Activated CD4-positive, alpha-beta T cell treated with anti-CD3 and anti-CD28 coated beads for 48 hours (primary cell): ENCODE measurements around the gene URI1.

Experiments
- DNase-seq: peaks from one replicate; pipeline ENCODE4 v3.0.0-alpha.2; 2020

Gene URI1

DNA sequence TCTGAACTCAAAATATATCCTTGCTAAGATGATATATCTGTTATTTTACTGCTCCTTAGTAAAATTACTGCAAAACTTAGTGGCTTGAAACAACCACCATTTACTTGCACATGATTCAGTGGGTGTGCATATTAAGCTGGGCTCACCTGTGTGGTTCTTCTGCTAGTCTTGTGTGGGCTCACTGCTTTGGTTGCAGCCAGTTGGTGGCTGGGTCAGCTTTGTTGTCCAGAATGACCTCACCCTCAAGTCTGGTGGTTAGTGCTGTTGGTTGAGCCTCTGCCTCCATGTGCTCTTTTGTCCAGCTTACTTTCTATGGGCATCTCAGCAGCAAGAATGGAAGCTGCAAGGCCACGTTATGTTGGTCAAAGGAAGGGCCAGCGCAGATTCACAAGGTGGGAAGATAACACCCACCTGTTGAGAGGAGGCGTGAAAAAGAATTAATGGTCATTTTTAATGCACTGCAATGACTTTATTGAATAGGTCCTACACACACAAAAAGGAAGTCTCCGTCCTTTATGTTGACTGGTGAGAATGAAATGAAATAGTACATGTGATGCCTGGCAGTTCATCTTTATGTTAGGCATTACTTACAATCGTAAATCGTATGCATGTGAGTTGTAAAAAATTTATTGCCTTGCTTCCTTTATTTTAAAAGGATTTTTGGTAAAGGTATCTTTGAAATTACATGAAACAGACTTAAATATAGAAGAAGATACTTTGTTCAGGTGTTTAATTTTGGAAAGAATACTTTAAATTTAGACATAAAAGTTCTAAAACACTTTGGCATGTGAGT lies 34.3 kb downstream of the URI1 start:
- DNase-seq: no peak

DNA sequence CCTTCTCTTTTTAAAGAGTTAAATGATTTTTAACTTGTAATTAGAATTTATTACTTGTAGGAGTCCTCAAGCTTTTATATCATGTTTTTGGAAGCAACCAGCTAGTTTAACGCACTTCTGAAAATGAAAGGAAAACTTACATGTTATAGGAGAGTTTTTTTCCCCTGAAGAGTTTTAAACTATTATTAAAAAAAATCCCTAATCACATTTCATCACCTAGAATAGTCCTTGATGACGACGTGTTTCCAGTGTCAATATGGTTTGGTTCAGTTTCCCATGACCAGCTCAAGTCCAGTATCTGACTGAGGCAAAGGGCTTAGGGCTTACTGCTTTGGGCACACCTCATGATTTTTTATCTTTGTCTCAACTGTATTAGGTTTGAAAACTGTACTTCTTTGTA lies 36.0 kb downstream of the URI1 start:
- DNase-seq: no peak

DNA sequence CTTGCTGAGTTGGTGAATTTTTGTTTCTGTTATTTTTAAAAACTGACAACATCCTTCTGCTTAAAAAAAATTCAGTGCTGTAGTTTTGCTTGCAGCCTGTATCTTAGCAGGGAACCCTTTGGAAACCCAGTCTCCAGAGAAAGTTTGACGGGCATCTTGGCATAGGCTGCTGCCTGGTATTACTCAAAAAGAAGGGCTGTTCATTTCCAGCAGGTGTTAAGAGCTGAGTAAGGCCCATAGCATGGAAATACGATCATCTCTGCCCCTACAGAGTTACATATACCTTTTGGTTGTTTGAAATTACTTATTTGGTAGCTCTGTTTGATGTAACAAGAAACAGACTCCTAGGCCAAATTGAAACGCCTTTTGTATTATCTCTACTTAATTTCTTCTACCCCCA lies 41.5 kb downstream of the URI1 start:
- DNase-seq: no peak

DNA sequence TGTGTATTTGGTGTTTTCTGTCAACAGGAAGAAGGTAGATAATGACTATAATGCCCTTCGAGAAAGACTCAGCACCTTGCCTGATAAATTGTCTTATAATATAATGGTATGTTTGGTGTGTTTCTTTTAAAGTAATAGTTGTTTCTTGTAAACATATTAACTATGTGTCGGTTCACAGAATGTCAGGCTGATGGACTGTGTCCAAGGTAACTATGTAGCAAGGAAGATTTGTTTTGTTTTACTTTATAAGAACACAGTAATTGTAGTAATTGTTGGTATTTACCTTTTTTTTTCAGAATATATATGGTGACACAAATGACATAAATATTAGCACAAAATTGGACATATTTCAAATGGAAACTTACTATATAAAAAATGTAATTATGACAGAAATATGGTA lies 43.2 kb downstream of the URI1 start:
- DNase-seq: no peak

DNA sequence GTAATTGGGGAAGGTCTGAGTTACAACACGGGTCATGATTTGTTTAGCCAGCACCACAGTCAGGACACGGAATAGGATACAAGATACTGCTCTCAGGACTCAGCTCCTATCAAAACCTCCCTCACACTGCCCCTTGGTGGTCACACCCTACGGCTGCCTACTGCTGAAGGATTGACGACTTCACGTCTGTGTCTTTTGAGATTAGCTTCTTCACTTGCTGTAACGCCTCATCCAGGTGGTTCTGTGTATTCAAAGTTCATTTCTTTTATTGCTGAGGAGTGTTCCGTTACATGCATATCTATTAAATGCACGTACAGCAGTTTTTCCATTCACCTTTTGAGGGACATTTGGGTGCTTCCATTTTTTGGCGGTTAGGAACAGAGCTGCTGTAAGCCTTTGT lies 46.3 kb downstream of the URI1 start:
- no peak for DNase-seq

DNA sequence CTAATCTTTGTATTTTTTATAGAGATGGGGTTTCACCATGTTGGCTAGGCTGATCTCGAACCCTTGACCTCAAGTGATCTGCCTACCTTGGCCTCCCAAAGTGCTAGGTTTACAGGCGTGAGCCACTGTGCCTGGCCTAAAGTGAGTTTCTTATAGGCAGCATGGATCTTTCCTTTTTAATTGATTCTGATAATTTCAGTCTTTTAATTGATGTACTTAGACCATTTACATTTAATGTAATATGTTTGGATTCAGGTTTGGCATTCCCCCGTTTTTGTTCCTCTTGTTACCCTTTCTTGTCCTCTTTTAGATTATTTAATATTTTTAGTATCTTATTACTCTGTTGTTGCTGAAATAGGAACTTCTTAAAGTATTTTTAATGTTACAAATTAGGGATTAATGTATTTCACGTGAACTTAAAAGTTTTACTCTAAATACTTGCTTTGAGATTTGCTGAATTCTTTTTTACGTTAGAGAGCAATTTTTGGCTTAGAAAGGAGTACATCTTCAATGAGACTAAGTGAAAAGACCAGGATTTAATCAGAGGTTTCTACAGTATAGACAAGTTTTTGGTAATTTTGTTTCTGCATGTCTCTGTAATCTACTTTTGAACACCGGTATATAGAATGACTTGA lies 50.3 kb downstream of the URI1 start:
- DNase-seq: no peak

DNA sequence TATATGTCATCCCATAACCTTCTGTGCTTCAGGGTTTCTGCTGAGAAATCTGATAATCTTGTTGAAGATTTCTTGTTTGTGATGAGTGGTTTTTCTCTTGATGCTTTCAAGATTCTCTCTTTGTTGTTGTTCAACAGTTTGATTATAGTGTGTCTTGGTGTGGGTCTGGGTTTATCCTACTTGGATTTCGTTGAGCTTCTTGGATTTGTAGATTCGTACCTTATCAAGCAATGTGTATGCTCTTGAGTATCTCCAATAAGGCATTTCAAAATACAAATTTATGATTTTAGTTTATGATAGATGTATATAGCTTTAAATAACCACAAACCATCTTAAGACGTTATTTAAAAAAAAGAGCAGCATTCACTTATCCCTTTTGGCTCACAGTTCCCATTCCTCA lies 57.5 kb downstream of the URI1 start:
- no peak for DNase-seq

DNA sequence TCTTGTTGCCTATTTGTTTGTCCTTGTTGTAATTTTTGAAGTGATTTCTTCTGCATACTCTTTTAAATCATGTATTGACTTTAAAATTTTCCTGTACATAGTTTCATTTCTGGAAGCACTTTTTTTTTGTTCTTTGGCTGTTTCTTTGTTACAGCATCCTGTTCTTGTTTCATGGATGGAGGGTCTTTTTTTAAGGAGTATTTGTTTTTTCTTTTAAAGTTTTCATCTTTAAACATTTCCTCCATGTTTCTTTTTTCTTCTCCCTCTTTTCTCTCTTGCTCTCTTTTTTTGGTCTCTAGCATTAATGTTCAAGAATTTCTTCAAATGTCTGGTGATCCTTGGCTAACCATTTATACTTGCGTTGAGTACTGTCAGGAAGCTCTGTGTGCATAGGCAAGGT lies 58.8 kb downstream of the URI1 start:
- DNase-seq: no peak

DNA sequence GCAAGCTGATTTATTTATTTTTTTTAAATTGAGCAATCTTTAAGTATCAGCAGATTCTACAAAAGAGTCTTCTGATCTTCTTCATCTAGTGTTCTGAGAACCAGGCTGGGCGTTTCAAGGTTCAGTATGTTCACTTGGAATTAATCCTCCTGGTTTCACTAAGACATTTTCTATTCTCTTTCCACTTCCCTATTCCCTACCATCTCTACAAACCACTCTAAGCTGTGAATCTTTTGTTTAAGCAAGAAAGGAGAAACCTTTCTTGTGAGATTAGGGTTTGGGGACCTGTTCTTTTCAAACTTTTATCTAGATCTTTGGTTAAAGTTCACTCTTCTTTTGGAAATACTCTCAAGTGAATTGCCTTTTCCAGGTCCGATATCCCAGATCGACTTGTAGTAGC lies 59.3 kb downstream of the URI1 start:
- DNase-seq: no peak

DNA sequence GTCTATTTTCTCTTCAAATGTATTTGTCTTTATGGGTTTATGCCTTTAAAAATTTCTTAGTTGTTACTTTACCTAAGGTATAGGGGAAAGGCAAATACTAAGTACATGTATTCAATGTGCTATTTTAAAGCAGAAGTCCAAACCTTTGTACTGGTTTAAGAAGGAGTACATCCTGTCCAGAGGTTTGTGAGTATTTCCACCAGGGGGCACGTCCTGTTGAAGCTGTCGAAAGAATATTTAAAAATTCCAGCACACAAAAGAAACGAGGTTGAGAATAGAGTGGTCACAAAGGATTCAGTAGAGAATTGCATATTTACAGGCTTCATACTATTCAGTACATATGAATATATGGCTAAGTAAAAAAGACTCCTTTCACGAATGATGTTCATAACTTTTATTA lies 59.8 kb downstream of the URI1 start:
- no peak for DNase-seq

DNA sequence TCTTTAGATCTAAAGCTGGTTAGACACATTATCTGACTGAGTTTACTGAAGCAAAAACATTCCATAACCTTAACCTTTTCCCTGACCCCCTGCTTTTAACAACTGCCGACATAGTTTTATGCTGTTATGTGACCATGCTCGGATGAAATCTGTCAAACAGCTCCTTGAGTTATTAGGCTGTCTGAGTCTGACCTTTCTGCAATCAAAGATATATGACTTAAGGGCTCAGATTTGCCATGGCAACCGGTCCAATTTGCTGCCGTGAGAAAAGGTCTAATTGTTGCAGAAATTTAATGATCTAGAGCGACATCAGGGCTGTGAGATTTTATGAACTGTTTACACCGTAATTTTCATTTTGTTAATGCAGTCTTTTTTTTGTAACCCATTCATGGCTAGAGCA lies 61.8 kb downstream of the URI1 start:
- no peak for DNase-seq

DNA sequence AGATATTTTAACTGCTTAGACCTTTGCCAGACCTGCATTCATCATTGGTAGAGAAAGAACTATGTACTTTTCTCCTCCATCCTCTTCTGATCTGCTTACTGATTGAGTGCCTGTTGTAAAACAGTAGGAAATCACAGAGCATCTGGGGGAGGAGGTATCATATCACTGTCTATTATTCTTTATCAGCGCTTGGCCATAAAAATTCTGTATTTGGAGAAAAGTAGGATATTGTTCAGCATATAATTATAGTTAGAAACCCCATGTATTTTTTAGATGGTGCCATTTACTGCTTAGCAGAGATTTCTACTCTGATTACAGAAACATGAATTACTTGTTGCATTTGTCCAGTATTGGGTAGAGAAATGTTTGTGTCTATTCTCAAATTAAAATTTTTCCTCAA lies 62.4 kb downstream of the URI1 start:
- DNase-seq: no peak

DNA sequence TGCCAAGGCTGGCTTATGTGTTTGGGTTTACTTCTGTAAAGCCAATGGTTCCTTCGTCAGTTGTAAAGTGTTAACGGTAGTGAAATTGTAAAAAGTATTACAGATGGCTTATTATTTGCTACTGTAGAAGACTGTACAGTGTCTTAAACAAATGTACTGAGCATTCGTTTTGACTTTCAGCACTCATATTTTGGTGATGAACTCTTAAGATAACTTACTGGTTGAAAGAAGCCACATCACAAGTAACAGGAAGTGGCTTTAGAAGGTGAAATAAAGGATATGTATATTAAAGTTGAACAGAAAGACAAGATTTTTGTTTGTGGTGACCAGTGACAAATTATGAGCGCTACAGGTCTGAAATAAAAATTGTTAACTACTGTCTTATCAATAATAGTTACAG lies 64.2 kb downstream of the URI1 start:
- no peak for DNase-seq

DNA sequence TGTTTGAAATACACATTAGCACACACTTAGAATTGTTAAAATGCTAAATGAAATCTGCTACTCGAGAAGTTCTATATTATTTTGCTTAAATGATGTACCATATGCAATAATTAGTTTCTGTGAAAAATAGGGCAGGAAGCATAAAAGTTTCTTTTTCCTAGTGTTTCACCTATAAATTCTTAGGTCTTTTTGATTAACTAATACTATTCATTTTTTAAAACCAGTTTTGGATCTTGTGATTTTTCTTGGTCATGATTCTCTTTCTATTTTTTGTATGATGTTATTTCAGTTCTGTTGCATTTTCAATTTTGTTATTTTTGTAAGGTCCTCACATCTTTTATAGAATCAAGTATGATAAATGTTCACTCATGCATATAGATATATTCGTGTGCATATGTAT lies 66.1 kb downstream of the URI1 start:
- DNase-seq: no peak

DNA sequence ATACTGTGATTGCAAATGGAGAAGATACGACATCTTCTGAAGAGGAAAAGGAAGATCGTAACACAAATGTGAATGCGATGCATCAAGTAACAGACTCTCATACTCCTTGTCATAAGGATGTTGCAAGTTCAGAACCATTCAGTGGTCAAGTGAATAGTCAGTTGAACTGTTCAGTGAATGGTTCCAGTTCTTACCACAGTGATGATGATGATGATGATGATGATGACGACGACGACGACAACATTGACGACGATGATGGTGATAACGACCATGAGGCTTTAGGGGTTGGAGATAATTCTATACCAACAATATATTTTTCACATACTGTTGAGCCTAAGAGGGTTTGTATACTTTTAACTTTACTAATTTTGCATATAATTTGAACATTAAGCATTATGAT lies 67.0 kb downstream of the URI1 start:
- no peak for DNase-seq

DNA sequence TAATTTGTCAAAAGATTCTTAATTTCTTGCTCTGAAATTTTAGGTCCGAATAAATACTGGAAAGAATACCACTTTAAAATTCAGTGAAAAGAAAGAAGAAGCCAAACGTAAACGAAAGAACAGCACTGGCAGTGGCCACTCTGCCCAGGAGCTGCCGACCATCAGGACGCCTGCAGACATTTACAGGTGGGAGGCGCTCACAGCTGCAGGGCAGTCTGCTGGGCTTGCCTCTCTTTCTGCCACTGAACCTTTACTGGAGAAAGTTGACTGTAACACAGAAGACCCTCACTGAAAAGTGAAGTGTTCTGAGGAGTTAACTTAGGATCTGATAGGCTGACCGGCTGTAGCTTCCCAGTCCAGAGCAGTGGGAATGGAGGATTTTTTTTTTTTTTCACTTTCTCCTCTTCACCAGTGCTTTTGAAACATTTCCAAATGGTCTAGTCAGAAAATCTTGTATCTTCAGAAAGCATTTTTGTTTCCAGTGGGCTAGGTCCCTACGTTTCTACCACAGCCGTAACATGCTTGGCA lies 69.1 kb downstream of the URI1 start:
- no peak for DNase-seq

DNA sequence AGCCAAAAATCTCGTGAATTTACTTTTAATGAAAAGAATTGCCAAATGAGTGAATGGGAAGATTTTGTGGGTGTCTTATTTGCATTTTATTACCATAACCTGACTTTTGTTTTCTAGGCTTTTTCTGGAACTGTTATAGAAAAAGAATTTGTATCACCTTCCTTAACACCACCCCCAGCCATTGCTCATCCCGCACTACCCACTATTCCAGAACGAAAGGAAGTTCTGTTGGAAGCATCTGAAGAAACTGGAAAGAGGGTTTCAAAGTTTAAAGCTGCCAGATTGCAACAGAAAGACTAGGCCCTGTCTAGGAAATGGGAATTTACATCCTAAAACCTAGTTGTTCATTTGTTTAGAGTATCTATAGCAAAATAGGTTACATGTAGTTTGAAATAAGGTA lies 72.7 kb downstream of the URI1 start:
- DNase-seq: no peak

DNA sequence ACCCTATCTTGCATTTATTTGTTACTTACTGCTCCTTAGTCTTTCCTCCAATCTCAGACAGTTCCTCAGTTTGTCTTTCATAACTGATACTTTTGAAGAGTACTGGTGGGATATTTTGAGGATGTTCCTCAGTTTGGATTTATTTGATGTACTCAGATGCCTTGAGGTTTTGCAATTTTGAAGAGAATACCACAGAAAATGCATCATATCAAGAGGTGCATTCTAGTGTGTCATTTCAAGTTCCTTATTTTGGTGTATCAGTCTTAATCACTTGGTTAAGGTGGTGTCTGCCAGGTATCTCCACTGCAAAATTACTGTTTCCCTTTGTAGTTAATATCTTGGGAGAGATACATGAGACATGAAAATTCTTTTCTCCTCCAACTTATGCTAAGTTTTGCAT lies 75.1 kb downstream of the URI1 start:
- DNase-seq: no peak

DNA sequence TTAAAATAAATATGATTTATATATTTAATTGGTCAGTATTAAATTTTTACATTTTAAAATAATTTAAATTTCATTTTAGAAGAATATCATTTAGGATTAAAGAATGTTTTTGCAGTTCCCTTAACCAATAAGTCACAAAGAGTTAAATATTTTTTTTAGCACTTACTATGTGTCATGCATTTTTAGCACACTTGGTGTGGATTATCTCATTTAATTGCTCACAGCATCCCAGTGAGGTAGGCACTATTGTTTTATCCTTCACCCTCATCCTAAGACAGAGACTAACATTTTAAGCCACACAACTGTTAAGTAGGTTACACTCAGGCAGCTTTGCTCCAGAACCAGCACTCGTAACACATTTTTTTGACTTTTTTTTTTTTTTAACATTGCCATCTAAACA lies 78.2 kb downstream of the URI1 start:
- no peak for DNase-seq

DNA sequence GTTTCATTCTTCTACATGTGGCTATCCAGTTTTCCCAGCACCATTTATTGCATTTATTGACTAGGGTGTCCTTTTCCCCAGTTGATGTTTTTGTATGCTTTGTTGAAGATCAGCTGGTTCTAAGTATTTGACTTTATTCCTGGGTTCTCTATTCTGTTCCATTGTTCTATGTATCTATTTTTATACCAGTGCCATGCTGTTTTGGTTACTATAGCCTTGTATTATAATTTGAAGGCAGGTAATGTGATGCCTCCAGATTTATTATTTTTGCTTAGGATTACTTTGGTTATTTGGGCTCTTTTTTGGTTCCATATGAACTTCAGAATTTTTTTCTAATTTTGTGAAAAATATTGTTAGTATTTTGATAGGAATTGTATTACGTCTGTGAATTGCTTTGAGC lies 80.6 kb downstream of the URI1 start:
- DNase-seq: no peak

DNA sequence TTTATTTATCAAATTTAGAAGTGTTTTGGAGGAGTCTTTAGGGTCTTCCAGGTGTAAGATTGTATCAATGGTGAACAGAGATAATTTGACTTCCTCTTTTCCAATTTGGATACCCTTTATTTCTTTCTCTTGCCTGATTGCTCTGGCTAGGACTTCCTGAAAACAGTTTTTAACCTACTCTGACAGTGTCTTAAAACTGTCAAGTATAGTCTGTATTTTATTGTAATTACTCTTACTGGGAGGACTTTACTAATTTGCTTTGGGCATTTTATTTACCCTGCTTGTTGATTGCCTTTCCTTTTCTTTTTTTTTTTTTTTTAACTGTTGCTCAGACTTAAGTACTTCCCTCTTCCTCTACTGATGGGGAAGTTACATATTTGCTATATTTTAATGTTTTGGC lies 81.3 kb downstream of the URI1 start:
- no peak for DNase-seq

DNA sequence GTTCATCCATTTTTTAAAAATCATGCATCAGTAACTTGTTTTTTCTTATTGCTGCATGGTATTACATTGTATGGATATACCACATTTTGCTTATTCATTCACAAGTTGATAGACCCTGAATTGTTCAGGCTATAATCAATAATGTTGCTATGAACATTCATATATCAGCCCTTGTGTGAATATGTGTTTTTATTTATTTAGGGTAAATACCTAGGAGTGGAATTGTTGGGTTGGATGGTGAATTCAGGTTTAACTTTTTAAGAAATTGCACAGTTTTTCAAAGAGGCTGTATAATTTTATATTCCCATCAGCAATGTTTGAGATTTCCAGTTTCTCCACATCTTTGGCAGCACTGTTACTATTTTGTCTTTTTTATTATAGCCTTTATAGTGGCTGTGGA lies 82.1 kb downstream of the URI1 start:
- DNase-seq: no peak

DNA sequence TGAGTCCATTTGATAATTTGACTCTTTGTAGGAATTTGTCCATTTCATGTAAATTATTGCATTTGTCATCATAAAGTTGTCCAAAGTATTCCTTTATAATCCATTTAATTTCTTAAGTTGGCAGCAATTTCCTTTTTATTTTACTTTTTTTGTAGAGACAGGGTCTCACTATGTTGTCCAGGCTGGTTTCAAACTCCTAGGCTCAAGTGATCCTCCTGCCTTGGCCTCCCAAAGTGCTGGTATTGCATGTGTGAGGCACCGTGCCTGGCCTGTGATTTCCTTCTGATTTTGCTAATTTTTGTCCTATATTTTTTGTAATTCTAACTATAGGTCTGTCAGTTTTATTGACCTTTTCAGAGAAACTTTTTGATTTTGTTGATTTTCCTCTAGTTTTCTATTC lies 84.9 kb downstream of the URI1 start:
- DNase-seq: no peak

DNA sequence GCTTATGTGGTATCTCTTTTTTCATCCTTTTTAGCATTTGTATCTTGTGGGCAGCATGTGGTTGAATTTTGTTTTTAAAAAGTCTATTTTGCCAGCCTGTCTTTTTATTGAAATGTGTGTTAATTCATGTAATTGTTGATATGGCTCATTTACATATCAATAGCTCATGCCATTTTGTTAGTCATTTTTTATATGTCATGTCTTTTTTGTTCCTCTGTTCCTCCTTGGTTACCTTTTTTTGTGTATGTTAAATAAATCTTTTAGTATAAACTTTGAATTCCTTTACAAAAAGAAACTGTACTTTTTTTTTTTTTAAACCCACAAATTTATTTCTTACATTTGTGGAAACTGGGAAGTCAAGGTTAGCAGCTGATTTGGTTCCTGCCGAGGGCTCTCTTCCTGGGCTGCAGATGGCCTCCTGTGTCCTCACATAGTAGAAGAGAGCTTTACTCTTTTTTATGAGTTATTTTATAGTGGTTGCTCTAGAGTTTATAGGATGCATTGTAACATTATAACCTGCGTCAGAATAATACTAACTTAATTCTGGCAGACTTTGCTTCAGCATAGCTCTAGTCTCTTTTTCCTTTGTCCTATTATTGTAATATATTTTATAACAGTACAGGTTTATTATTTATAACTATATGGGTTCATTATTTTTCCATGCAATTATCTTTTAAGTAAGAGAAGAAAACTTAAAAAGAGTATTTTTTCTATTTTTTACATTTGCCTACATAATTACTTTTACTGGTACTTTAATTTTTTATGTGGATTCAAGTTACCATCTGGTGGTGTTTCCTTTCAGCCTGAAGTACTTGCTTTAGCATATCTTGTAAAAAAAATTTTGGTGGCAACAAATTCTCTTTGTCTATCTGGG lies 86.3 kb downstream of the URI1 start:
- no peak for DNase-seq
